DOHH2 (cell line): ENCODE data around the gene ADGRB2.

ENCODE experiments used
- H3F3A ChIP-seq: fragments of 200-600 bp; sonication (generic), shearing (Covaris generic); 2 replicates; pipeline ENCODE4 v1.6.0; 2016; ENCODE audit warnings: antibody characterized with exemption, mild to moderate bottlenecking; ENCODE audit not compliant: control insufficient read depth, insufficient read depth
- H3K27ac ChIP-seq: fragments of 200-600 bp; sonication (generic); 2 replicates; pipeline ENCODE4 v1.5.1; 2014; ENCODE audit warnings: low read depth, mild to moderate bottlenecking, low read length, moderate library complexity
- H3K27me3 ChIP-seq: fragments of 200-600 bp; sonication (generic); 2 replicates; pipeline ENCODE4 v1.6.1; 2014; ENCODE audit warnings: mild to moderate bottlenecking, low read length, mixed read lengths; ENCODE audit not compliant: control insufficient read depth
- H3K36me3 ChIP-seq: fragments of 200-600 bp; sonication (generic); 2 replicates; pipeline ENCODE4 v1.6.1; 2014; ENCODE audit warnings: mild to moderate bottlenecking, low read length, moderate library complexity, mixed read lengths; ENCODE audit not compliant: control insufficient read depth
- H3K4me1 ChIP-seq: fragments of 200-600 bp; sonication (generic); 2 replicates; pipeline ENCODE4 v1.6.1; 2014; ENCODE audit warnings: mild to moderate bottlenecking, low read length, mixed read lengths; ENCODE audit not compliant: control insufficient read depth
- H3K4me2 ChIP-seq: fragments of 200-600 bp; sonication (generic); 2 replicates; pipeline ENCODE4 v1.6.0; 2014; ENCODE audit warnings: mild to moderate bottlenecking, low read length, moderate library complexity
- H3K4me3 ChIP-seq: fragments of 200-600 bp; sonication (generic); 2 replicates; pipeline ENCODE4 v1.5.1; 2014; ENCODE audit warnings: mild to moderate bottlenecking, low read length, mixed read lengths
- H3K79me2 ChIP-seq: fragments of 200-600 bp; sonication (generic); 2 replicates; pipeline ENCODE4 v1.6.1; 2014; ENCODE audit warnings: mild to moderate bottlenecking, low read length, mixed read lengths; ENCODE audit not compliant: control insufficient read depth
- H3K9me2 ChIP-seq: fragments of 200-600 bp; sonication (generic); replicated peaks from 2 replicates; pipeline ENCODE4 v1.6.1; 2014; ENCODE audit warnings: mild to moderate bottlenecking, low read length, mixed read lengths; ENCODE audit not compliant: control insufficient read depth
- H3K9me3 ChIP-seq: fragments of 200-600 bp; sonication (generic); 2 replicates; pipeline ENCODE4 v1.6.1; 2014; ENCODE audit warnings: antibody characterized with exemption, low read length, mixed read lengths; ENCODE audit not compliant: control insufficient read depth, insufficient read depth
- H4K20me1 ChIP-seq: fragments of 200-600 bp; sonication (generic); 2 replicates; pipeline ENCODE4 v1.6.0; 2014; ENCODE audit warnings: low read depth, mild to moderate bottlenecking, antibody characterized with exemption, low read length, moderate library complexity; ENCODE audit not compliant: control insufficient read depth, insufficient read depth
- EZH2phosphoT487 ChIP-seq: fragments of 200-600 bp; sonication (generic); IDR thresholded peaks from 2 replicates; pipeline ENCODE4 v1.6.1; 2017; ENCODE audit warnings: borderline replicate concordance, mild to moderate bottlenecking, antibody characterized with exemption, low read length, moderate library complexity, mixed read lengths
- TF ChIP-seq, protein P1 (sequence below): fragments of 200-600 bp; sonication (generic); IDR thresholded peaks from one replicate; pipeline ENCODE4 v1.5.1; 2014; ENCODE audit warnings: antibody characterized with exemption, mild to moderate bottlenecking, low read depth, low read length; ENCODE audit not compliant: poor library complexity, severe bottlenecking

ADGRB2 gene

DNA sequence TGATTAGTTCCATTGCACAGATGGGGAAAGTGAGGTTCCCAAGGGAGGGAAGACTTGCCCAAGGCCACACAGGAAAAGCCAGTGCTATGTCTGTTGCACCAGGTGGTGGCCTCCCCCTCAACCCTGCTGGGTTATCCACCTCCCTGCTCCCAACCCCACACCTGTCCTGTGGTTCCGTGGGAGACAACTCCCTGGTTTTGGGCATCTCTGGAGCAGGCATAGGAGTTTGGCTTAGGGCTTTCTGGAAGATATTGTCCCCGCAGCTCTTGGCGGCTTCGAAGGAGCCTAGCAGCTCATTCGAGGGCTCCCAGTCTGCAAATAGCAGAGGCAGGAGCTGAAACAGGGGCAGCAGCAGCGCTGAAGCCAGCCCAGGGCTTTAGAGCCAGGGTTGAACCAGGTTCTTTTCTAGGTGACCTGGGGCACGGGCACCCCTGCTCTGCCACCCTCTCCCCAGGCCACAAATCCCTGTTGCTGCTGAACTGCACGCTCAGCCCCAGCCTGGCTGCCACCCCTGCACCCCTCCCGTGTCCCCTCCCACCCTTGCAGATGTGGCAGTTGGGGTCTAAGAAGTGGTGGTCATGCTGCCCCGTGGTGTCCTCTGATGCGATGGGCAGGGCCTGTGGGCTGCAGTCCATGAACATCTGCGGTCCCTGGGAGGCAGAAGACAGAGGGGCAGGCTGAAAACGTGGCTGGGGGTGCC lies 29.6 kb upstream of the ADGRB2 start:
- Histone ChIP-seq H3K4me1 (peaks cover 5% of the 10 kb centered on the region; the same call in 1 of the 2 replicates), H3K4me3 (no peak overlapping the region), H3K36me3 (no peaks in the 10 kb centered on the region), H3K9me3 (no peaks in the 10 kb centered on the region), H3F3A (no peaks in the 10 kb centered on the region), H3K4me2 (no peak overlapping the region), H3K79me2 (no peaks in the 10 kb centered on the region), H4K20me1 (no peaks in the 10 kb centered on the region), H3K27me3 (peaks cover 41% of the 10 kb centered on the region), H3K27ac (no peak overlapping the region), H3K9me2 (no peaks in the 10 kb centered on the region)
- TF ChIP-seq EZH2phosphoT487, result no peak
- TF ChIP-seq, protein P1, sequence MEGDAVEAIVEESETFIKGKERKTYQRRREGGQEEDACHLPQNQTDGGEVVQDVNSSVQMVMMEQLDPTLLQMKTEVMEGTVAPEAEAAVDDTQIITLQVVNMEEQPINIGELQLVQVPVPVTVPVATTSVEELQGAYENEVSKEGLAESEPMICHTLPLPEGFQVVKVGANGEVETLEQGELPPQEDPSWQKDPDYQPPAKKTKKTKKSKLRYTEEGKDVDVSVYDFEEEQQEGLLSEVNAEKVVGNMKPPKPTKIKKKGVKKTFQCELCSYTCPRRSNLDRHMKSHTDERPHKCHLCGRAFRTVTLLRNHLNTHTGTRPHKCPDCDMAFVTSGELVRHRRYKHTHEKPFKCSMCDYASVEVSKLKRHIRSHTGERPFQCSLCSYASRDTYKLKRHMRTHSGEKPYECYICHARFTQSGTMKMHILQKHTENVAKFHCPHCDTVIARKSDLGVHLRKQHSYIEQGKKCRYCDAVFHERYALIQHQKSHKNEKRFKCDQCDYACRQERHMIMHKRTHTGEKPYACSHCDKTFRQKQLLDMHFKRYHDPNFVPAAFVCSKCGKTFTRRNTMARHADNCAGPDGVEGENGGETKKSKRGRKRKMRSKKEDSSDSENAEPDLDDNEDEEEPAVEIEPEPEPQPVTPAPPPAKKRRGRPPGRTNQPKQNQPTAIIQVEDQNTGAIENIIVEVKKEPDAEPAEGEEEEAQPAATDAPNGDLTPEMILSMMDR, result no peak

- Histone ChIP-seq H3F3A (no peaks in the 10 kb centered on the region), H3K27me3 (peaks cover 34% of the 10 kb centered on the region), H3K36me3 (no peaks in the 10 kb centered on the region), H3K4me1 (peaks cover 9% of the 10 kb centered on the region), H3K4me3 (no peak overlapping the region), H3K79me2 (no peaks in the 10 kb centered on the region), H3K27ac (no peak overlapping the region), H3K9me3 (no peaks in the 10 kb centered on the region), H3K9me2 (no peaks in the 10 kb centered on the region), H4K20me1 (no peaks in the 10 kb centered on the region), H3K4me2 (no peak overlapping the region)
- TF ChIP-seq EZH2phosphoT487, result no peak
- TF ChIP-seq, protein P1, result no peak
Measured at GRCh38 chr1:31793086-31793485, 28.9 kb upstream of the ADGRB2 start.

DNA sequence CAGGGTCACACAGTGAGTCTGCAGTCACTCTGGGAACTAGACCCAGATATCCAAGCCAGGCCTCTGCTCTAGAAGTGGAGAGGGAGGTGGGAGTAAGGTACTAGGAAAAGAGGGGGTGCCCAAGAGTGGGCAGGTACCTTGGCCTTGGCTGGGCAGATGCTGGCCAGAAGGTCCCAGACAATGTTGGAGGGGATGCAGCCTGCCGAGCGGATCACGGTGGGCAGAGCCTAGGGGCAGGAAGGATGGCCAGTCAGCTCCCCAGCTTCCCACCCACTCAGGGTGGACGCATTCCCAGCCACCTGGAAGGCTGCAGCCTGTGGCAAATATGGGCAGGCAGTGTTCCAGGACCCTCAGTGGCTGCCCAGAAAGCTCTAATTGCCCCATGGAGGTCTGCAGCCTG lies 28.4 kb upstream of the ADGRB2 start:
- peaks cover 14% of the 10 kb centered on the region for H3K4me1 ChIP-seq
- no peaks in the 10 kb centered on the region for H3K36me3 ChIP-seq
- H3F3A ChIP-seq, result peaks cover 3% of the 10 kb centered on the region; the same call in 1 of the 2 replicates
- no peaks in the 10 kb centered on the region for H3K9me3 ChIP-seq
- H3K4me2 ChIP-seq, result no peak overlapping the region
- no peaks in the 10 kb centered on the region for H3K79me2 ChIP-seq
- no peaks in the 10 kb centered on the region for H3K9me2 ChIP-seq
- no peak overlapping the region for H3K27ac ChIP-seq
- no peak overlapping the region for H3K4me3 ChIP-seq
- H3K27me3 ChIP-seq, result peaks cover 31% of the 10 kb centered on the region
- TF ChIP-seq, protein P1, result no peak
- TF ChIP-seq EZH2phosphoT487, result no peak
- no peaks in the 10 kb centered on the region for H4K20me1 ChIP-seq
